H1 (cell line): ENCODE data around the gene ZIC1. TPM values are rescaled to one million over a fixed set of nuclear protein-coding genes. Genes with fewer than 3 reads are reported as not detected.

Source experiments
- BCL11A ChIP-seq, 2 experiments: IDR thresholded peaks; one replicate each; pipeline ENCODE4 v1.6.1; 2011; ENCODE audit warnings: low read depth in 2 of 2, low read length in 2 of 2, mild to moderate bottlenecking in 2 of 2
- EZH2 ChIP-seq: fragments of 200-600 bp; sonication (generic); IDR thresholded peaks from 2 replicates; pipeline ENCODE4 v1.7.1; 2012; ENCODE audit warnings: low read depth, mild to moderate bottlenecking, moderate library complexity, low read length, inconsistent platforms; ENCODE audit not compliant: severe bottlenecking
- HDAC6 ChIP-seq: IDR thresholded peaks from one replicate; pipeline ENCODE4 v1.7.1; 2012; ENCODE audit warnings: low read depth, mild to moderate bottlenecking, inconsistent platforms, low read length, moderate library complexity
- JUND ChIP-seq: IDR thresholded peaks from 2 replicates; pipeline ENCODE4 v1.6.1; 2011; ENCODE audit warnings: mild to moderate bottlenecking, improper control_type of control experiment, low read length
- RBBP5 ChIP-seq: IDR thresholded peaks from 2 replicates; pipeline ENCODE4 v1.7.1; 2012; ENCODE audit warnings: low read depth, mild to moderate bottlenecking, inconsistent platforms, low read length, moderate library complexity, borderline replicate concordance
- SIN3A ChIP-seq, 2 experiments: IDR thresholded peaks in 1 of 2; conservative IDR thresholded peaks in 1 of 2; 2 replicates each; pipeline ENCODE4 v1.6.1; 2011 to 2012; ENCODE audit warnings: low read length in 2 of 2, improper control_type of control experiment in 1 of 2, low read depth in 1 of 2, mild to moderate bottlenecking in 1 of 2
- SIX5 ChIP-seq: IDR thresholded peaks from 2 replicates; pipeline ENCODE4 v1.6.1; 2011; ENCODE audit warnings: mild to moderate bottlenecking, low read depth, low read length
- TAF1 ChIP-seq: IDR thresholded peaks from 2 replicates; pipeline ENCODE4 v1.6.1; 2011; ENCODE audit warnings: mild to moderate bottlenecking, low read depth, low read length
- TAF7 ChIP-seq: optimal IDR thresholded peaks from 2 replicates; pipeline ENCODE3; 2011; ENCODE audit warnings: low read depth, mild to moderate bottlenecking, inconsistent platforms, low read length, moderate library complexity, borderline replicate concordance
- TEAD4 ChIP-seq: IDR thresholded peaks from 2 replicates; pipeline ENCODE4 v1.6.1; 2012; ENCODE audit warnings: low read depth, low read length, inconsistent platforms, mixed read lengths
- polyA plus RNA-seq, 7 experiments: library from polyadenylated mRNA; depleted of rRNA in 3 of 7; stranded (reverse) in 5 of 7; unstranded in 2 of 7; fragments of >200 nt in 5 of 7; fragments of 200-250 nt in 2 of 7; gene quantifications; 1 replicate in 5 of 7; 2 replicates in 1 of 7; 4 replicates in 1 of 7; pipeline versions ENCODE4 v1.2.1 to v1.2.3, GENCODE V29; 2011 to 2013; ENCODE audit warnings: missing spikeins in 2 of 7, mixed read lengths in 2 of 7
- total RNA-seq: library from RNA; stranded (reverse); fragmentation: NEBNext Ultra II Directional; extraction: Animal tissue kit (Norgen Biotek cat#: 25700); gene quantifications from 2 replicates; pipeline ENCODE4 v1.2.1, GENCODE V29; 2021
- TF ChIP-seq, protein P1 (sequence below), 3 experiments: IDR thresholded peaks; 1 replicate in 2 of 3; 2 replicates in 1 of 3; pipeline versions ENCODE4 v1.5.1 to v1.6.1; 2011; ENCODE audit warnings: low read length in 3 of 3, mild to moderate bottlenecking in 3 of 3, inconsistent platforms in 2 of 3, low read depth in 1 of 3, moderate library complexity in 1 of 3; ENCODE audit not compliant: insufficient read depth in 1 of 3; ENCODE audit errors: control extremely low read depth in 1 of 3

The ZIC1 gene
- total and polyA plus RNA-seq, 2 of the 8 experiments (the other 6 are each of a cell fraction or from before 2014, with no cell fraction given) = 0.80 to 2.2 TPM

DNA sequence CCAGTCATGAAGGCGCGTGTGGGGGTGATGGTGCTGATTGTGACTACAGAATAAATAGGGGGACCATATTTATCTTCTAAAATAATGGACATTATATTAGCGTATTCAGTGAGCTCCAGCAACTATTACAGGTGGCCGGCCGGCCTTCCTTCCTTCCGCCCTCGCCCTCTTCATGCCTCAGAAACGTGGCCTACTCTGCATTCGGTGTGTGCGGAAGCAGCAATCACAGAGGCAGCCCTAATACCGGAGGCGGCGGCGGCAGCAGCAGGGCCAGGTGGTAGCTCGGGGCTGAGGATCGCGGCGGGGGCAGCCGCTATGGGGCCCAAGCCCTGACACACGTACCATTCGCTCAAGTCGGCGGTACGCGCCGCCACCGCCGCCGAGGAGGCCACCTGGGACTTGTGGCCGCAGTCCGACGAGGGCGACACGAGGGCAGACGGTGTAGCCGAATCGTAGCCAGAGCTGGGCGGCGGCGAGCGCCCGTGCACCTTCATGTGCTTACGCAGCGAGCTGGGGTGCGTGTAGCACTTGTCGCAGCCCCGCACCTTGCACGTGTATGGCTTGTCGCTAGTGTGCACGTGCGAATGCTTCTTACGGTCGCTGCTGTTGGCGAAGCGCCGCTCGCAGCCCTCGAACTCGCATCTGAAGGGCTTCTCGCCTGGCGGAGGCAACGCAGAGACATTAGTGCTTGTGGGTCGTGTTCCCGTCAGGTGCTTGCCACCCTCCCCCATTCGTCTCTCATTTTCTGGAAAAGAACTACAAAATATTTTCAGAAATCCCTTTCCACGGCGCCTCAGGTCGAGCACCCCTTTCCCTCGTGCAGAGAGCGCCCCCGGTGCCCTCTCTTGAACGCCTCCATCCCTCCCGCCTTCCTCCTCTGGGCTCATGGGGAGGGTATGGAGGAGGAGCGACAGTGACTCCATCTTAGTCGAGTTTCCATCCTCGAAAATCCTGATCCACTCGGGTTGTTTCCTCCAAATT lies 18.3 kb upstream of the ZIC1 start (continued):
- TF ChIP-seq TAF7 (no peak), RBBP5 (0 out of 2 replicates have a peak, but pooled peaks have one; percentile 29), BCL11A (IDR thresholded peaks at IDR 0.05; ENCODE audit: low read depth in 2 of 2, low read length in 2 of 2) (no peak), SIN3A (conservative IDR thresholded peaks at IDR 0.05 in 1 of 2, IDR thresholded peaks at IDR 0.05 in 1 of 2; ENCODE audit: low read depth in 1 of 2, low read length in 2 of 2) (no peak), TAF1 (no peak), TEAD4 (no peak), SIX5 (no peak), JUND (no peak), EZH2 (peak; percentile 98), HDAC6 (no peak)
- TF ChIP-seq, protein P1, sequence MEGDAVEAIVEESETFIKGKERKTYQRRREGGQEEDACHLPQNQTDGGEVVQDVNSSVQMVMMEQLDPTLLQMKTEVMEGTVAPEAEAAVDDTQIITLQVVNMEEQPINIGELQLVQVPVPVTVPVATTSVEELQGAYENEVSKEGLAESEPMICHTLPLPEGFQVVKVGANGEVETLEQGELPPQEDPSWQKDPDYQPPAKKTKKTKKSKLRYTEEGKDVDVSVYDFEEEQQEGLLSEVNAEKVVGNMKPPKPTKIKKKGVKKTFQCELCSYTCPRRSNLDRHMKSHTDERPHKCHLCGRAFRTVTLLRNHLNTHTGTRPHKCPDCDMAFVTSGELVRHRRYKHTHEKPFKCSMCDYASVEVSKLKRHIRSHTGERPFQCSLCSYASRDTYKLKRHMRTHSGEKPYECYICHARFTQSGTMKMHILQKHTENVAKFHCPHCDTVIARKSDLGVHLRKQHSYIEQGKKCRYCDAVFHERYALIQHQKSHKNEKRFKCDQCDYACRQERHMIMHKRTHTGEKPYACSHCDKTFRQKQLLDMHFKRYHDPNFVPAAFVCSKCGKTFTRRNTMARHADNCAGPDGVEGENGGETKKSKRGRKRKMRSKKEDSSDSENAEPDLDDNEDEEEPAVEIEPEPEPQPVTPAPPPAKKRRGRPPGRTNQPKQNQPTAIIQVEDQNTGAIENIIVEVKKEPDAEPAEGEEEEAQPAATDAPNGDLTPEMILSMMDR (IDR thresholded peaks at IDR 0.05; ENCODE audit: control extremely low read depth in 1 of 3, insufficient read depth in 1 of 3, low read depth in 1 of 3, low read length in 3 of 3) = no peak
